Mucosa of stomach (tissue), 1 donor: ENCODE data around the gene LUZP1.
"Not testable (repeated sequence)": the region's sequence is repeated elsewhere in the genome, so short reads cannot be mapped to it uniquely, and the experiment has no call there.

Experiments
- H3K27me3 ChIP-seq: one replicate; pipeline ENCODE4 v1.7.0; 2013; ENCODE audit warnings: mild to moderate bottlenecking, low read length; ENCODE audit not compliant: control insufficient read depth, insufficient read depth
- H3K36me3 ChIP-seq: one replicate; pipeline ENCODE4 v1.7.0; 2013; ENCODE audit warnings: low read length; ENCODE audit not compliant: control insufficient read depth, insufficient read depth
- H3K4me1 ChIP-seq: one replicate; pipeline ENCODE4 v1.7.0; 2013; ENCODE audit warnings: mild to moderate bottlenecking, low read length; ENCODE audit not compliant: control insufficient read depth, insufficient read depth
- H3K4me3 ChIP-seq: one replicate; pipeline ENCODE4 v1.7.0; 2013; ENCODE audit warnings: low read length
- H3K9ac ChIP-seq: one replicate; pipeline ENCODE4 v1.7.0; 2013; ENCODE audit warnings: mild to moderate bottlenecking, low read length, moderate library complexity
- H3K9me3 ChIP-seq: one replicate; pipeline ENCODE4 v1.7.0; 2013; ENCODE audit warnings: mild to moderate bottlenecking, low read length, moderate library complexity; ENCODE audit not compliant: control insufficient read depth
- donor health status: Pancreatic carcinoma.

Gene LUZP1

GRCh38 chr1:23207733-23208132, 39.1 kb upstream of the LUZP1 start:
- H3K36me3 ChIP-seq, H3K4me1 ChIP-seq, H3K9me3 ChIP-seq, H3K4me3 ChIP-seq, H3K9ac ChIP-seq: not testable (repeated sequence)
- H3K27me3 ChIP-seq, result peaks cover 20% of the 10 kb centered on the region

GRCh38 chr1:23202263-23202749, 33.6 kb upstream of the LUZP1 start:
- Histone ChIP-seq H3K9ac (no peak overlapping the region), H3K36me3 (no peaks in the 10 kb centered on the region), H3K4me1 (no peaks in the 10 kb centered on the region), H3K4me3 (no peak overlapping the region), H3K27me3 (no peaks in the 10 kb centered on the region), H3K9me3 (no peaks in the 10 kb centered on the region)

GRCh38 chr1:23200883-23201282, 32.2 kb upstream of the LUZP1 start:
- no peaks in the 10 kb centered on the region for H3K9me3 ChIP-seq
- no peaks in the 10 kb centered on the region for H3K4me1 ChIP-seq
- H3K9ac ChIP-seq, result no peak overlapping the region
- H3K4me3 ChIP-seq, result no peak overlapping the region
- no peaks in the 10 kb centered on the region for H3K36me3 ChIP-seq
- H3K27me3 ChIP-seq, result no peaks in the 10 kb centered on the region

GRCh38 chr1:23198373-23198772, 29.7 kb upstream of the LUZP1 start:
- no peaks in the 10 kb centered on the region for H3K4me1 ChIP-seq
- no peak overlapping the region for H3K4me3 ChIP-seq
- no peaks in the 10 kb centered on the region for H3K9me3 ChIP-seq
- H3K27me3 ChIP-seq, result no peaks in the 10 kb centered on the region
- H3K36me3 ChIP-seq, result no peaks in the 10 kb centered on the region
- H3K9ac ChIP-seq, result no peak overlapping the region

- no peaks in the 10 kb centered on the region for H3K9me3 ChIP-seq
- no peaks in the 10 kb centered on the region for H3K36me3 ChIP-seq
- H3K27me3 ChIP-seq, result no peaks in the 10 kb centered on the region
- no peak overlapping the region for H3K4me3 ChIP-seq
- no peaks in the 10 kb centered on the region for H3K4me1 ChIP-seq
- H3K9ac ChIP-seq, result no peak overlapping the region
Observed at GRCh38 chr1:23196627-23197328, 28.1 kb upstream of the LUZP1 start.

- no peaks in the 10 kb centered on the region for H3K27me3 ChIP-seq
- H3K9ac ChIP-seq, result no peak overlapping the region
- H3K36me3 ChIP-seq, result no peaks in the 10 kb centered on the region
- H3K4me3 ChIP-seq, result no peak overlapping the region
- H3K9me3 ChIP-seq, result no peaks in the 10 kb centered on the region
- H3K4me1 ChIP-seq, result no peaks in the 10 kb centered on the region
Observed at GRCh38 chr1:23194119-23194984, 25.7 kb upstream of the LUZP1 start.

GRCh38 chr1:23193391-23194118, 24.9 kb upstream of the LUZP1 start:
- Histone ChIP-seq H3K4me3 (no peak overlapping the region), H3K9me3 (no peaks in the 10 kb centered on the region), H3K36me3 (no peaks in the 10 kb centered on the region), H3K27me3 (no peaks in the 10 kb centered on the region), H3K9ac (no peak overlapping the region), H3K4me1 (no peaks in the 10 kb centered on the region)

- Histone ChIP-seq H3K4me3 (no peak overlapping the region), H3K4me1 (no peaks in the 10 kb centered on the region), H3K36me3 (no peaks in the 10 kb centered on the region), H3K9me3 (no peaks in the 10 kb centered on the region), H3K27me3 (no peaks in the 10 kb centered on the region), H3K9ac (no peak overlapping the region)
Observed at GRCh38 chr1:23191199-23191598, 22.5 kb upstream of the LUZP1 start.

- H3K4me1 ChIP-seq, H3K9me3 ChIP-seq, H3K4me3 ChIP-seq, H3K36me3 ChIP-seq, H3K27me3 ChIP-seq, H3K9ac ChIP-seq: not testable (repeated sequence)
Observed at GRCh38 chr1:23188936-23189452, 20.3 kb upstream of the LUZP1 start.

- H3K9ac ChIP-seq, result no peak overlapping the region
- H3K9me3 ChIP-seq, result no peaks in the 10 kb centered on the region
- H3K36me3 ChIP-seq, result no peaks in the 10 kb centered on the region
- no peak overlapping the region for H3K4me3 ChIP-seq
- peaks cover 4% of the 10 kb centered on the region for H3K4me1 ChIP-seq
- peaks cover 3% of the 10 kb centered on the region for H3K27me3 ChIP-seq
Observed at GRCh38 chr1:23188434-23188884, 19.8 kb upstream of the LUZP1 start.

- Histone ChIP-seq H3K4me1 (peaks cover 4% of the 10 kb centered on the region), H3K27me3 (peaks cover 3% of the 10 kb centered on the region), H3K9me3 (no peaks in the 10 kb centered on the region), H3K9ac (no peak overlapping the region), H3K36me3 (no peaks in the 10 kb centered on the region), H3K4me3 (no peak overlapping the region)
Observed at GRCh38 chr1:23187637-23188036, 19.0 kb upstream of the LUZP1 start.
